Stimulated activated CD8-positive, alpha-beta memory T cell treated with anti-CD3 and anti-CD28 coated beads, Interleukin-12 subunit alpha, Interleukin-12 subunit beta, amount 100 ng/mL, for 24 hours (primary cell): ENCODE measurements around the gene TNXB.
"Not testable (repeated sequence)": the region's sequence is repeated elsewhere in the genome, so short reads cannot be mapped to it uniquely, and the experiment has no call there.

Experiments used
- DNase-seq: peaks from one replicate; pipeline ENCODE4 v3.0.0-alpha.2; 2020; ENCODE audit errors: extremely low read depth

TNXB gene

GRCh38 chr6:32086661-32087573 lies 22.2 kb downstream of the TNXB start:
- no peak for DNase-seq

DNA sequence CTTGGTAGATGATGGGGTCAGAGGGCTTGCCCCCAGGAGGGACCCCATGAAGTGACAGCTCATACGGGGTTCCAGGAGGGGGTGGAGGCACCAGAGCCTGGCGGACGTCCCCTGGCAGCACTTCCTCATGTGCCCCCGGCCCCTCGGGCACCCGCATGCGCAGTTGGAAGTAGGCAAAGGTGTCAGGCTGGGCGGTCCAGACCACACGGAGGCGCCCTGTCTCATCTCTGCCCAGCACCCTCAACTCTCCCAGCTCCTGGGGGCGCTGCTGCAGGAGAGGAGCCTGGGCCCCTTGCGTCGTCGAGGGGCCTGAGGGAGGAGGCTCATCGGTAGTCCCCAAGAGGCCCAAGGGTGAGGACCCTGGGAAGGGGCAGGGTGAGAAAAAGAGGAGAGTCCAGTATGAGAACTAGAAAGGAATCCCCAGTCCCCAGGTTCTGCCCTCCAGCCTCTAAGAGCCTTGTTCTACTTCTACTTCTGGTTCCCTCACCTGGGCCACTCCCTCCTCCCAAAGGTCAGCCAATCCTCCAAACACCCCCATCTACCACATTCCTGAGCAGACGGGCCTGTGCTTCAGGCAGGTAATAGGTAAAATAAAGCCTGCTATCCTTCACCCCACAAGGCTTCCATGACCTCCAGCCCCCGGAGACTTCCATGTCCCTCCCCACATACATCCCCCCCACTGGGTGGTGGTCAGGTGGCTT lies 23.2 kb downstream of the TNXB start:
- DNase-seq, result no peak

DNA sequence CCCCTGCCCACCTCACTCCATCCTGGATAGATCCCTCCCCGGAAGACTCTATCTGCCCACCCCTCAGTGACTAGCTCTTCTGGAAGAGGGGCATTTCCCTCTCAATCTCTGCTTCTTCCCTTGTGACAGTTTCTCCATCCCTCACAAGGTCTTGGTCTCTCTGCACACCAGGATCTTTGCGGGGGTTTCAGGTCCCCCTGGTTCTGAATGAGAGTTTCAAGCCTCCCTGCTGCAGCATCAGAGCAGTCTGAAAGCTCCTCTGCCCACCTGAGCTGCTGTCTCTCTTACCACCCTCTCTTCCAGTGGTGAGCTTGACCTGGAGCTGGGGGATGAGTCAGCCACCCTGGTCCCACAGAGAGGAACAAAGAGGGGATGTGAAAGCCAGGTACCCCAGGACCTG lies 24.4 kb downstream of the TNXB start:
- no peak for DNase-seq

DNA sequence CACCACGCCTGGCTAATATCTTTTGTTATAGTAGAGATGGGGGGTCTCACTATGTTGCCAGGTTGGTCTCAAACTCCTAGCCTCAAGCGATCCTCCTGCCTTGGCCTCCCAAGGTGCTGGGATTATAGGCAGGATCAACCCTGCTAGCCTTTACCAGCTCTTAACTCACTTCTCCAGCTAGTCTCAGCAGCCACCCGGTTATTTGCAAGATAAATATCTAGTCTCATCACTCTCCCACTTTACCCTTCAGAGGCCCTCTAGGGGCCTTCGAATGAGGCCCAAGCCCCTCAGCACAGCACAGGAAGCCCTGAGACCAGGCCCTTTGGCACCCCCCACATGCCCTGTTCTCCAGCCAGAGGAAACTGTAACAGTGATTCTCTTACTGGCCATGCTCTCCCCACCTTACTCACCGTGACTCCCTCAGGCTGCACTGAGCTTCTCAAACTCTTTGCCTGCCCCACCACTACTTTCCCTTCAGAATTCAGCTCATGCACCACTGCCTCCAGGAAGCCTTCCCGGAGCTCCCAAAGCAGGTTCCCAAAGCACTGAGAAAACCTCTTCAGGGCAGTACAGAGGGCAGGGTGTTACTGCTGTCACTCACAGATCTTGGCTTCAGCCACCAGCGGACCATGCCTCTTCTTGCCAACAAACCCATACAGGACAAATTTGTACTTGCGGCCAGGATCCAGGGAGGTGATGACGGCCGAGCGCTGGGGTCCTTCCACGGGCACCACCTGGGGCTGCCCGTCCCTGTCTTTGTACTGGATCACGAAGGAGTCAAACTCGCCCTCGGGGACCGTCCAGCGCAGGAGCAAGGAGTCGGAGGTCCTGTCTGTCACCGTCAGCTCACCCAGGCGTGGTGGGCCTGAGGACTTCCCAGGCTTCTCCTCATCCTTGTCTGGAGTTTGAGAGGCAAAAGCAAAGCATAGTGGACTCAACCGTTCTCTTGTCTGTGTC lies 25.0 kb downstream of the TNXB start:
- DNase-seq, result no peak

GRCh38 chr6:32082935-32083334 lies 26.2 kb downstream of the TNXB start:
- DNase-seq, result no peak

DNA sequence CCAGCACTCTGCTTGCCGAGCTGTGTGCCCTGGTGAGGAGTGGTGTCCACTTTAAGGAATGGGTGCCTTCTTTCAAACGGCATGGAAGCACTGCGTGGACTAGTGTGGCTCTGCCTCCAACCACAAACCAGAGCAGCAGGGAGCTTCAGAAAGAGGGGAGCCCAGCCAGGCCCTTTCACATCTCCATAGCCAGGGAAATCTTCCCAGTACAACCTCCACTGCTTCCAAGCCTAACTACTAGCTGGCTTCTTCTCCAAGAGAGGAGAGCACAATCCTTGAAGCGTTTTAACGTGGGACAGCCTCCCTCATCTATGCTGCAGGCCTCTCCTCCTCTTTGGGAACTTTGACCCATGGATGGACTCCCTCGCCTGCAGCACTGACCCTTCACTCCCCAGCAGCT lies 26.7 kb downstream of the TNXB start:
- no peak for DNase-seq

DNA sequence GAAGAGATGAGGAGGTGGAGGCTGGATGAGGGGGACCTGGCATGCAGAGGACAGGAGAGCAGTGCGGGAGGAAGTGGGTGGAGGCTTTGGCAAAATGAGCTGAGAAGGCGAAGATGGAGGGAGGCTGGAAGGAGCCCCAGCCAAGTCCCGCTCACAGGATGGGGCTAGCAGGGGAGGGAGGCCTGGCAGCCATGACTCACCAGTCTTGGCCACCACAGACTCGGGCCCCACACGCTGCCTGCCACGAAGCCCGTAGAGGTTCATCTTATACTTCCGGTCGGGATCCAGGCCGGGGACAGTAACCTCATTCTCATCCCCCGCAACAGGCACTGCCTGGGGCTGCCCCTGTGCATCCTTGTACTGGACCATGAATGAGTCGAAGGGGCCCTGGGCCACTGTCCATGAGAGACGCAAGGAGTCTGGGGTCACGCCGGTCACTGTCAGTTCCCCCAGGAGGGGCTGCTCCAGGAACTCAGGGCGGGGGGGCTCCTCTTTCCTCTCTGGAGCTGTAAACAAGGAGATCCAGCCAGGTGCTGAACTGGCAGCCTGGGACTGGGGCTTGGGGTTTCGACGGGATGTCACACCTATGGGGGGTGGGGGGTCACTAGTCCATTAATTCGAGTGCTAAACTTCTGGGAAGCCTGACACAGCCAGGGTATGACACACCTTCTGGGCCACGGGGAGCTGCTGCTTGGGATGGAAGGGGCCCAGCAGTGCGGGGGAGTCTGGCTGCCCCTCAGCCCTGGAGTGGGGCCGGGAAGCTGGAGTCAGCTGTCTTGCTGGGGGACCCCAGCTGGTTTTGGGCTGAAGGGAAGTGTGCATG lies 27.8 kb downstream of the TNXB start:
- DNase-seq, result no peak

- DNase-seq, result no peak
These were observed 29.4 kb downstream of the TNXB start for GRCh38 chr6:32079566-32080290.

DNA sequence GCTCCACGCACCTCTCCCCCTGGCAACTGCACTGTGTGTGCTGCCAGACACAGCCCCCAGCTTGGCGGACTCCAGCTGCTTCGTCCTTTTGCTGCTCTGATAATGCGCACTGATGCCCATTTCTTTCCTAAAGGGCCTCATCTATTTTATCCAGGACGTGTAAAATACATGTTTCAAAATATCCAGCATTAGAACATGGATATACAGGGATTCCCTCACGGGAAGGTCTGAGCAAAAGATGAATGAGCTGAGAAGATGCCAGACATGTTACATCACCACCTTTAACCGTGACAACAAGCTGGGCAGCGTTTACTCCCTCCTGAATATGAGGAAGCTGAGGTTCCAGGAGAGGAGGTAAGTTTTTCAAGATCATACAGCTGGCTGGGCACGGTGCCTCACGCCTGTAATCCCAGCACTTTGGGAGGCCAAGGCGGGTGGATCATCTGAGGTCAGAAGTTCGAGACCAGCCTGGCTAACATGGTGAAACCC lies 32.8 kb downstream of the TNXB start:
- no peak for DNase-seq

DNA sequence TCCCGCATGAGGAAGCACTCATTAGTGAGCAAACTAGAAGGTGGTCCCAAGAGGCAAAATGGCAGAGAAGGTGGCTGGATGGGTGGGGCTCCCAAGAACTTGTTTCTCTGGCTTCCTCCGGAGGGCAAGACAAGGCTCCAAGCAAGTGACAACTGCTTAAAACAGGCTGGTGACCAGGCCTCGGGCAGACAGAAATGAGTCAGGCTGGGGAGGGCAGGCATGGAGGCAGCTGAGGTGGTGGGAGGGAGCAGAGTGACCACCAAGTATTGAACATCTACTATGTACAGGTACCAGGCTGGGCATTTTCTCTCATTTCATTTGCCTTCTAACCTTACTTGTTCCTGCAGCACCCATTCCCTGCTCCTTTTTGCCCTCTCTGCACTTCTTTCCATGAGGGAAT lies 33.4 kb downstream of the TNXB start:
- no peak for DNase-seq

GRCh38 chr6:32074996-32075532 lies 34.1 kb downstream of the TNXB start:
- no peak for DNase-seq

DNA sequence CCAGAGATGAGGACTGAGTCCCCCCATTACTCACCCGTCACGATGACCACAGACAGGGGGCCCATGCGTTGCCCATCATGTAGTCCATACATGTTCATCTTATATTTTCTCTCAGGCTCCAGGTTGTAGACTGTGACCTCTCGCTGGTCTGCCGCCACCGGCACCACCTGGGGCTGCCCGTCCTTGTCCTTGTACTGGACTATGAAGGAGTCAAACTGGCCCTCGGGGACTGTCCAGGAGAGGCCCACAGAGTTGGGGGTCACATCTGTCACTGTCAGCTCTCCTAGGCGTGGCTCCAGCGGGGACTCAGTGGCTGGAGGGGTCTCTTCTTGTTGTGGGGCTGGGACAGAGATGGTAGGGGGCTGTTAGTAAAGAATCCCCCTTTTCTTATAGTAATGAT lies 35.5 kb downstream of the TNXB start:
- no peak for DNase-seq

- no peak for DNase-seq
These were observed 36.0 kb downstream of the TNXB start for GRCh38 chr6:32073101-32073500.

DNA sequence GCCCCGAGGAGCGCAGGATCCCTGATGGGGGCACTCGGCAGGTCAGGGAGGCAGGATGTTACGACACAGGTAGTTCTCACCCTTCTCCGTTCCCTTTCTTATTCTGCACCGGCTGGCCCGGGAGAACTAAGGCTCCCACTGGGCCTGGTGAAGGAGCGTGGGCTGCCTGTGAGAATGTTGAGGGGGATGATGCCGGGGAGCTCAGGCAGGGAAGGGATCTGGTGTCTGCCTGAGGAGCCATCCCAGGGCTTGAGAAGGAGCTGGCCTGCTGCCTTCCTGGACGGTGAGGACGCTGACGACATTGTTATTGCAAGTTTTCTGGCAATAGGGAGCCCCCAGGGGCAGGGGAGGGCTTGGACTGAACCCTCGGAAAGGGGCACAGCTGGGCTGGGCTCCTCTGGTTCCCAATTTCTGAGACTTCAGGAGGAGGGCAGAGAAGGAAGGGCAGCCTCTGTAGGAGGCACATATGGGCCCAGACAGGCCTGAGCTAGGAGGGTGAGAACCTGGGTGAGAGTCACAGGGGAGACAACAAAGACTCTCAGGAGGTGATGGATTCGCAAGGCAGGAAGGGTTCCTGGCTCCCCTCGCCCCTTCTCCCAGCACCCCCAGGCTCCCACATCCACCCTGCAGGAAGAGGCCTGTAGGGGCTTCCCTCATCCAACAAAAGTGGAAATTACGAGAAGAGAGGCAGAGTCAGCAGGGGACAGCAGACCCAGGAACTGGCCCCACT lies 38.2 kb downstream of the TNXB start:
- DNase-seq, result no peak

- no peak for DNase-seq
These were observed 39.1 kb downstream of the TNXB start for GRCh38 chr6:32069878-32070515.

DNA sequence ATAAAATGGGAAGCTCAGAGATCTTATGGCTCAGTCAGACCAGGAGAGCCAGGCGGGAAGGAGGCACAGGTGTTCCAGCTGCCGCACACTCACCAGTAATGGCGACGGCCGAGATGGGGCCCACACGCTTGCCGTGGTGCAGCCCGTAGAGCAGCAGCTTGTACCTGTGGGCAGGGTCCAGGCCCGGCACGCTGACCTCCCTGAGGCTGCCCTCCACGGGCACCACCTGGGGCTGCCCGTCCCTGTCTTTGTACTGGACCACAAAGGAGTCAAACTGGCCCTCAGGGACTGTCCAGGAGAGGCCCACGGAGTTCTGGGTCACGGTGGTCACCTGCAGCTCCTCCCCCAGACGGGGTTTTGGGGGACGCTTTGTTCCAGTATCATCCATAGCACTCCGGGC lies 39.7 kb downstream of the TNXB start:
- no peak for DNase-seq

- DNase-seq, result no peak
These were observed 40.3 kb downstream of the TNXB start for GRCh38 chr6:32068867-32069266.

DNA sequence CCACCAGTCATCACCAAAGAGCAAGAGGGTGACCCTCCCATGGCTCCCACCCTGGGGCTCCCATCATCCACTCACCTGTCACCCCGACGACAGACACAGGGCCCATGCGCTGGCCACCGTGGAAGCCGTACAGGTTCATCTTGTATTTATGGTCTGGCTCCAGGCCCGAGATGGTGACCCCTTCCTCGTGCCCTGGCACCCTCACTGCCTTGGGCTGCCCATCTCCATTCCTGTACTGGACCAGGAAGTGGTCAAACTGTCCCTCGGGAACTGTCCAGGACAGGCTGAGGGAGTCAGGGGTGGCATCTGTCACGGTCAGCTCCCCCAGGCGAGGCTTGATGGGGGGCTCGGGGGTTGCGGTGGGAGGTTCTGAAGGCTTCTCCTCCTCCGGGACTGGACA lies 40.8 kb downstream of the TNXB start:
- DNase-seq, result not testable (repeated sequence)

GRCh38 chr6:32067521-32067920 lies 41.6 kb downstream of the TNXB start:
- not testable (repeated sequence) for DNase-seq
